SW 1271 (cell line): ENCODE data around the gene DLG5.

Source experiments
- DNase-seq, 2 experiments: peaks; one replicate each; lab custom pipeline; 2025; lab: John Stamatoyannopoulos, UW

The DLG5 gene

GRCh38 chr10:77867124-77867719, 59.3 kb downstream of the DLG5 start:
- DNase-seq = no peak

GRCh38 chr10:77866598-77866997, 60.0 kb downstream of the DLG5 start:
- no peak for DNase-seq

- no peak for DNase-seq
Measured at GRCh38 chr10:77865580-77866324, 60.8 kb downstream of the DLG5 start.

- DNase-seq = no peak
Measured at GRCh38 chr10:77864151-77864851, 62.3 kb downstream of the DLG5 start.

- no peak for DNase-seq
Measured at GRCh38 chr10:77863446-77863845, 63.1 kb downstream of the DLG5 start.

- DNase-seq = no peak
Measured at GRCh38 chr10:77862595-77862994, 64.0 kb downstream of the DLG5 start.

- DNase-seq = no peak
Measured at GRCh38 chr10:77861366-77861765, 65.2 kb downstream of the DLG5 start.

- DNase-seq = no peak
Measured at GRCh38 chr10:77859865-77860282, 66.7 kb downstream of the DLG5 start.

GRCh38 chr10:77859200-77859864, 67.2 kb downstream of the DLG5 start:
- DNase-seq = no peak

- DNase-seq = no peak
Measured at GRCh38 chr10:77857272-77857671, 69.3 kb downstream of the DLG5 start.

- DNase-seq = no peak
Measured at GRCh38 chr10:77856566-77856965, 70.0 kb downstream of the DLG5 start.

GRCh38 chr10:77855404-77856155, 71.0 kb downstream of the DLG5 start:
- no peak for DNase-seq

GRCh38 chr10:77854115-77854514, 72.4 kb downstream of the DLG5 start:
- DNase-seq = no peak

- no peak for DNase-seq
Measured at GRCh38 chr10:77853256-77853655, 73.3 kb downstream of the DLG5 start.

- DNase-seq = no peak
Measured at GRCh38 chr10:77850620-77851231, 75.8 kb downstream of the DLG5 start.

- DNase-seq = no peak
Measured at GRCh38 chr10:77849039-77849664, 77.4 kb downstream of the DLG5 start.

- peak in 1 of 2 experiments; percentile 43 for DNase-seq
Measured at GRCh38 chr10:77846718-77847311, 79.7 kb downstream of the DLG5 start.

- DNase-seq = no peak
Measured at GRCh38 chr10:77845451-77845850, 81.1 kb downstream of the DLG5 start.

- peak; percentile 41 to 72 for DNase-seq
Measured at GRCh38 chr10:77844713-77845445, 81.7 kb downstream of the DLG5 start.

GRCh38 chr10:77844177-77844576, 82.4 kb downstream of the DLG5 start:
- DNase-seq = no peak
